Epithelial cell of esophagus (primary cell): ENCODE measurements around the gene MRPL50.

Experiments used
- DNase-seq: peaks from one replicate; pipeline ENCODE4 v3.0.0; 2010; ENCODE audit warnings: low read depth
- H3K4me3 ChIP-seq: 2 replicates; pipeline ENCODE4 v1.5.1; 2011; ENCODE audit warnings: mild to moderate bottlenecking, low read length, control low read depth
- TF ChIP-seq, protein P1 (sequence below): IDR thresholded peaks from 2 replicates; pipeline ENCODE4 v1.5.1; 2011; ENCODE audit warnings: low read depth, mild to moderate bottlenecking, low read length, control low read depth, inconsistent platforms; ENCODE audit not compliant: insufficient read depth; ENCODE audit errors: missing control alignments

MRPL50 gene

DNA sequence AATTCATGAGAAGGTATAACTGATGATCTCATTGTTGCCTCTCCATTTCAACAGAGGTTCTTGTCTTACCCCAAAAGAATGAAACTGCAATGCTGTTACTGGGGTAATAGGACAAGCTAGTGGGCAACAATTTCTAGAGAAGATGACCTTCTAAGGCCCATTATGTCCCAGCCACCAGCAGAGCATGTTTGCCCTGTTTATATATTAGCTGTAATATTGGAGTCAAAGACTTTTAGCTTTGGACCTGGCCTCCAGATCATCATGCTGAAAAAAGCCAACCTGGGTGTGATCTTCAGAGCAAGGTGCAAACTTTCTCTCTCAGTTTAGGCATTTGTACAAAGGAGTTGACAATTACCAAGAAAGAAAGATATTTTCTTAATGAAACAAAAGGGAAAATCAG, 33.8 kb upstream of the MRPL50 start:
- no peak for DNase-seq
- H3K4me3 ChIP-seq = no peak overlapping the region
- TF ChIP-seq, protein P1, sequence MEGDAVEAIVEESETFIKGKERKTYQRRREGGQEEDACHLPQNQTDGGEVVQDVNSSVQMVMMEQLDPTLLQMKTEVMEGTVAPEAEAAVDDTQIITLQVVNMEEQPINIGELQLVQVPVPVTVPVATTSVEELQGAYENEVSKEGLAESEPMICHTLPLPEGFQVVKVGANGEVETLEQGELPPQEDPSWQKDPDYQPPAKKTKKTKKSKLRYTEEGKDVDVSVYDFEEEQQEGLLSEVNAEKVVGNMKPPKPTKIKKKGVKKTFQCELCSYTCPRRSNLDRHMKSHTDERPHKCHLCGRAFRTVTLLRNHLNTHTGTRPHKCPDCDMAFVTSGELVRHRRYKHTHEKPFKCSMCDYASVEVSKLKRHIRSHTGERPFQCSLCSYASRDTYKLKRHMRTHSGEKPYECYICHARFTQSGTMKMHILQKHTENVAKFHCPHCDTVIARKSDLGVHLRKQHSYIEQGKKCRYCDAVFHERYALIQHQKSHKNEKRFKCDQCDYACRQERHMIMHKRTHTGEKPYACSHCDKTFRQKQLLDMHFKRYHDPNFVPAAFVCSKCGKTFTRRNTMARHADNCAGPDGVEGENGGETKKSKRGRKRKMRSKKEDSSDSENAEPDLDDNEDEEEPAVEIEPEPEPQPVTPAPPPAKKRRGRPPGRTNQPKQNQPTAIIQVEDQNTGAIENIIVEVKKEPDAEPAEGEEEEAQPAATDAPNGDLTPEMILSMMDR = no peak

DNA sequence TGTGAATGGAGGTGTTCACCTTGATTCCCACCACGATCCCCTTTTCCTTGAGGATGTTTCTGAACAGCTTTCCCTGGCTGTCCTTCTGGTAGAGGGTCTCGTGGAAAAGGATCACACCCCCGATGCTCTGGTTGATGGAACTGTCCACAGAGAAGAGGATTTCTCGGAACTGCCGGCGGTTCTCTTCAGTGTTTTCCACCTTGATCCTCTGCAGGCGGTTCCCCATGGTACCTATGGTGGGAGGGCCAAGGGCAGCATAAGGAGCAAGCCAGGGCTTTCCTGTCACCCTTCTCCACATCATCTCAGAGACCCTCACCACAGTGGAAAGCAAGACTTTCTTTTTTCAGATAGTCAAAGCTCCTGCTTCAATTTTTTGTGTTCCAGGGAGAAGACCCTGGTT, 31.3 kb upstream of the MRPL50 start:
- no peak for DNase-seq
- TF ChIP-seq, protein P1 = no peak
- H3K4me3 ChIP-seq = no peak overlapping the region

DNA sequence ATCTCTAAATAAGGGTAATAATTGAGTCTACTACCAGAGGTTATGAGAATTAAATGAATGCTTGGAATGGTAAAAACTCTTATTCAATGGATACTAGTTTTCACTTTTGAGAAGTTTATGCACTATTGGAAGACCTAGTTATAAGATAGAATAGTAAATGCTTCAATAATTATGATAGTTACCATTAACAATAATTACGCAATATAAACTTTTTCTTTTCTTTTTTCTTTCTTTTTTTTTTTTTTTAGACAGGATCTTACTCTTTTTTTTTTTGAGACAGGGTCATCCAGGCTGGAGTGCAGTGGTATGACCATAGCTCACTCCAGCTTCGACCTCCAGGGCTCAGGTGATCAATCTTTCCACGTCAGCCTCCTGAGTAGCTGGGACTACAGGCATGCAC, 30.5 kb upstream of the MRPL50 start:
- TF ChIP-seq, protein P1 = no peak
- no peak for DNase-seq
- H3K4me3 ChIP-seq = no peak overlapping the region

DNA sequence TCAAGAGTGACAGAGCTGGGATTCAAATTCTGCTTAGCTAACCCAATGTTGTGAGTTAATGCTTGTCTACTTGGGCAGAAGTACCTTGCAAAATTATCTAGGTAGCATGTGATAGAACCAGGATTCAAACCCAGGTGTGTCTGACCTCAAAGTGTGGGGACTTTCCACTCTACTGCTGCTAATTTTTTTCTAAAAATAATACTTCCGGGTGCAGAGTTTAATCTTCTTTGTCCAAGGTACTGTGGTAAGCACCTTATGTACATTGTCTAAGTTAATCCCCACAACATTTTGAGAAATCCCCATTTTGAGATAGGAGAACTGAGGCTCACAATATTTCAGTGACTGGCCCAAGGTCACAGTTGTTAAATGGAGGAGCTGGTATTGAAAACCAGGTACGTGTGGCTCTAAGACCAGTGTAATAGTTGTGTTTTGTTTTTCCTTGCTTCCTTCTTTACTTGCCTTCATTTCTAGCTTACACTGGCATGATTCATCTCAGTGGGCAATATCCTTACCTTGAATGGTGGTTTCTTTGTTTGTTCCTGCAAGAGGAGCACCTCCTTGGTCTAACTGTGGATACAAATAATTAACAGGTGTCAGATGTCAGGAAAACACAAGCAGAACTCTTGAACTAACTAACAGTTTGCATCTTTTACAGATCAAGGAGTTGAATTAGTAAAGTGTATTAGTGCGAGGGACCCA, 29.7 kb upstream of the MRPL50 start:
- no peak overlapping the region for H3K4me3 ChIP-seq
- DNase-seq = no peak
- TF ChIP-seq, protein P1 = no peak

DNA sequence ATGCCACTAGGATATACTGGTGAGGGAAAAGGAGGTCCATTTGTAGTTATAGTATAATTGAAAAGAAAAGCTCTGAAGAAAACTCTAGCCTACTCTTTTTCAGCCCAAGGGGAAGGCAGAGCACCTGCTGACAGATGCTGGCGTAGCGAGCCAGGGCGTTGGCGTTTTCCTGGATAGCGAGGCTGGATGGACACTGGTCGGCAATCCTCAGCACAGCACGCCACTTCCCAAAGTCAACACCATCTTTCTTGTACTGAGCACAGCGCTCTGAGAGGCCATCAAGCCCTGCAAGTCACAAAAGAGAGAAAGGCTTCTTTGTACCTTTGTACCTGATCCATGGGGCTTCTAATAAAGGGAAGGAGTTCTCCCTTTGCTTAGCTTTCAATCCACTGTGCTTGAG, 28.9 kb upstream of the MRPL50 start:
- DNase-seq = no peak
- no peak overlapping the region for H3K4me3 ChIP-seq
- TF ChIP-seq, protein P1 = no peak

DNA sequence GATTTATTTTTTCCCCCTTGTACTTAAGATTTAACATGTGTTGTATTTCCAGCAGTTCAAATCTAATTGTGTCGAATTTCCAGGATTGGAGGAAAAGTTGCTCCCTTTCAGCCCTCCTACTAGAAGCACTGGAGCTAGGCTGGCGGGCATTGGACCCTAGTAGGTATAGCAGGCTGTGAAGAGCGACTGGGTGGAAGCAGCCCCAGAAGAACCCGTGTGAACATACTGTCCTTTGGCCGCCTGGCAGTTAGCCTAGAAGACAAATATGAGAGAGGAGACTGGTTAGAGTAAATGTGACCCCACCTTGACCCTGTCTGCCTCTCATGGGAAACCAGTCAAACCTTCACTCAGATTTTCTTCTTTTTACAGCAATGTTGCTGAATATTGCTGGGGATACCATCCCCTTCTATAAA, 23.2 kb upstream of the MRPL50 start:
- DNase-seq = no peak
- TF ChIP-seq, protein P1 = no peak
- H3K4me3 ChIP-seq = no peak overlapping the region

DNA sequence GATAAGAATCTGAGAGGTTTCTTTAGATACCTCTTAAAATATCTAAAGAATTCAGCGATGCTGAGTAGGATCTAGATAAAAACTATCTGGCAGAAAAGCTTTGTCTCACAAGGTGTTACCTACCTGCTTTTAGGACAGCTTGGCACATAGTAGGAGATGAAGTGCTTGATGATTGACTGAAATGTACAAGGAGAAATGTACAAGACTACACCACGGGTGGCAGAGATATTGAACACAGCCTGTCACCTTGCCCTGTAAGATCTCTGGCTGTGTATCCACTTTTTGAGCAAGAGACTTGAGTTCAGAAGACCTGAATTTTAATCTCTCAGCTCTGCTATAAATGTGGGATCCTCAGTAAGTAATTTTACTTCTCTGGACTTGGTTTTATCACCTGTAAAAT, 21.4 kb upstream of the MRPL50 start:
- no peak for DNase-seq
- H3K4me3 ChIP-seq = no peak overlapping the region
- TF ChIP-seq, protein P1 = no peak
